Keratinocyte (primary cell): ENCODE data around the gene AKAP10.

Experiments used
- CTCF ChIP-seq, 3 experiments: IDR thresholded peaks in 1 of 3; conservative IDR thresholded peaks in 1 of 3; optimal IDR thresholded peaks in 1 of 3; 2 replicates in 2 of 3; 3 replicates in 1 of 3; pipeline versions ENCODE3 to v1.5.1; 2011; ENCODE audit warnings: low read length in 3 of 3, mild to moderate bottlenecking in 3 of 3, moderate library complexity in 2 of 3, control low read depth in 1 of 3, inconsistent platforms in 1 of 3; ENCODE audit not compliant: insufficient read depth in 2 of 3; ENCODE audit errors: extremely low read depth in 1 of 3
- EZH2 ChIP-seq: IDR thresholded peaks from one replicate; pipeline ENCODE4 v1.6.1; 2012; ENCODE audit warnings: inconsistent platforms, mild to moderate bottlenecking, low read length, moderate library complexity

DNA sequence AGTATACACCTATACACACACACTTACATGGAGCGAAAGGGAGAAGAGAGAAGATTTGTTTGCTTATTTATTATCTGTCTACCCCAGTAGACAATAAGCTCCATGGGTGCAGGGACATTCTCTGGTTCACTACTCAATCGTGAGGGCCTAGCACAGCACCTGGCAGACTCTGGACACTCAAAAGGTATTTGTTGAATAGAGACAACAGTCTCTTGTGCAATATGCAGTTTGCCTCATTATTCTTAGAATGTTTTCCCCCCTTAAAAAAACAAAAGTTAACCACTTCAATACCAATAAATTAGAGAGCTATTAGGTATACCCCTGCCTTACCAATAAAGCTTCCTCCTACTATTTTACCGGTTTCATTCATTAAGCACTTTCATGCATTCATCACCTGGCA is 2.0 kb downstream of the AKAP10 start:
- TF ChIP-seq EZH2 (no peak), CTCF (optimal IDR thresholded peaks at IDR 0.05 in 1 of 3, IDR thresholded peaks at IDR 0.05 in 1 of 3, conservative IDR thresholded peaks at IDR 0.05 in 1 of 3; ENCODE audit: extremely low read depth in 1 of 3, insufficient read depth in 2 of 3, low read length in 3 of 3) (no peak)
